HepG2 (cell line): ENCODE results near the gene DTX2. TPM values are rescaled to one million over a fixed set of nuclear protein-coding genes. Genes with fewer than 3 reads are reported as not detected.
"Not testable (repeated sequence)": the region's sequence is repeated elsewhere in the genome, so short reads cannot be mapped to it uniquely, and the experiment has no call there.

ENCODE experiments used
- ARID4A ChIP-seq: sonication (generic); formaldehyde crosslinking; IDR thresholded peaks from 2 replicates; pipeline ENCODE4 v1.5.0; 2020; ENCODE audit warnings: mild to moderate bottlenecking, missing genetic modification reagents, borderline replicate concordance
- ARID5B ChIP-seq: IDR thresholded peaks from 2 replicates; pipeline ENCODE4 v1.4.0; 2020; ENCODE audit warnings: mild to moderate bottlenecking, missing genetic modification reagents
- DMAP1 ChIP-seq: IDR thresholded peaks from 2 replicates; pipeline ENCODE4 v1.6.1; 2016
- HMGXB4 ChIP-seq, 2 experiments: sonication (generic) in 1 of 2; formaldehyde crosslinking in 1 of 2; IDR thresholded peaks; 2 replicates each; pipeline versions ENCODE4 v1.4.0 to v1.6.1; 2018 to 2020; ENCODE audit warnings: missing genetic modification reagents in 2 of 2, borderline replicate concordance in 1 of 2, low read depth in 1 of 2, mild to moderate bottlenecking in 1 of 2, missing biosample characterization in 1 of 2
- HNRNPLL ChIP-seq: fragments of 200-400 bp; formaldehyde crosslinking; IDR thresholded peaks from 2 replicates; pipeline ENCODE4 v1.6.1; 2017; ENCODE audit warnings: mild to moderate bottlenecking, low read depth, low read length; ENCODE audit not compliant: poor library complexity, severe bottlenecking
- KAT8 ChIP-seq: IDR thresholded peaks from 2 replicates; pipeline ENCODE4 v1.6.1; 2016; ENCODE audit warnings: missing genetic modification reagents, missing compliant biosample characterization
- MXI1 ChIP-seq: IDR thresholded peaks from 3 replicates; pipeline ENCODE4 v1.6.1; 2012; ENCODE audit warnings: low read depth, low read length, inconsistent platforms, borderline replicate concordance
- NR2C2 ChIP-seq: sonication (generic); formaldehyde crosslinking; IDR thresholded peaks from 2 replicates; pipeline ENCODE4 v1.4.0; 2020; ENCODE audit warnings: missing genetic modification reagents, mild to moderate bottlenecking, moderate library complexity, borderline replicate concordance
- PPARG ChIP-seq: conservative IDR thresholded peaks from 2 replicates; pipeline ENCODE4 v1.6.1; 2016; ENCODE audit warnings: missing biosample characterization, missing genetic modification reagents
- SP1 ChIP-seq, 2 experiments: fragments of 450-650 bp in 1 of 2; sonication (generic) in 1 of 2; formaldehyde crosslinking in 1 of 2; IDR thresholded peaks; 2 replicates each; pipeline versions ENCODE4 v1.4.0 to v1.6.1; 2016 to 2020; ENCODE audit warnings: missing genetic modification reagents in 1 of 2
- YEATS4 ChIP-seq: sonication (generic); formaldehyde crosslinking; IDR thresholded peaks from 2 replicates; pipeline ENCODE4 v1.4.0; 2020; ENCODE audit warnings: missing genetic modification reagents, borderline replicate concordance
- ZNF432 ChIP-seq: sonication (generic); formaldehyde crosslinking; IDR thresholded peaks from 2 replicates; pipeline ENCODE4 v1.5.0; 2020; ENCODE audit warnings: missing genetic modification reagents, mild to moderate bottlenecking, borderline replicate concordance
- ZNF501 ChIP-seq: sonication (generic); formaldehyde crosslinking; IDR thresholded peaks from 2 replicates; pipeline ENCODE4 v1.5.1; 2020; ENCODE audit warnings: mild to moderate bottlenecking, moderate library complexity, missing genetic modification reagents
- ZNF558 ChIP-seq: sonication (generic); formaldehyde crosslinking; IDR thresholded peaks from 2 replicates; pipeline ENCODE4 v1.9.0; 2022; ENCODE audit warnings: mild to moderate bottlenecking, missing genetic modification reagents, borderline replicate concordance
- polyA plus RNA-seq, 8 experiments: library from polyadenylated mRNA; depleted of rRNA in 3 of 8; stranded (reverse) in 7 of 8; unstranded in 1 of 8; fragments of >200 nt; fragmentation: Illumina TruSeq in 4 of 8; extraction: Trizol in 4 of 8; gene quantifications; 2 replicates each; pipeline versions ENCODE4 v1.2.1 to v1.2.3, GENCODE V29; 2011 to 2016; ENCODE audit warnings: low read depth in 4 of 8, missing spikeins in 1 of 8, mixed read lengths in 1 of 8; ENCODE audit not compliant: insufficient read depth in 1 of 8
- total RNA-seq, 5 experiments: library from RNA; depleted of rRNA; stranded (reverse); fragments of >200 nt; fragmentation: Illumina TruSeq; extraction: Trizol; gene quantifications; 2 replicates each; pipeline ENCODE4 v1.2.3, GENCODE V29; 2016; ENCODE audit warnings: low read depth in 1 of 5
- TF ChIP-seq, protein P1 (sequence below): sonication (generic); formaldehyde crosslinking; IDR thresholded peaks from 2 replicates; pipeline ENCODE4 v1.5.0; 2020; ENCODE audit warnings: mild to moderate bottlenecking, missing genetic modification reagents

Gene DTX2
- total and polyA plus RNA-seq, 2 of the 13 experiments (the other 11 are each of a cell fraction or from before 2014, with no cell fraction given) = 5.5 to 6.2 TPM

DNA sequence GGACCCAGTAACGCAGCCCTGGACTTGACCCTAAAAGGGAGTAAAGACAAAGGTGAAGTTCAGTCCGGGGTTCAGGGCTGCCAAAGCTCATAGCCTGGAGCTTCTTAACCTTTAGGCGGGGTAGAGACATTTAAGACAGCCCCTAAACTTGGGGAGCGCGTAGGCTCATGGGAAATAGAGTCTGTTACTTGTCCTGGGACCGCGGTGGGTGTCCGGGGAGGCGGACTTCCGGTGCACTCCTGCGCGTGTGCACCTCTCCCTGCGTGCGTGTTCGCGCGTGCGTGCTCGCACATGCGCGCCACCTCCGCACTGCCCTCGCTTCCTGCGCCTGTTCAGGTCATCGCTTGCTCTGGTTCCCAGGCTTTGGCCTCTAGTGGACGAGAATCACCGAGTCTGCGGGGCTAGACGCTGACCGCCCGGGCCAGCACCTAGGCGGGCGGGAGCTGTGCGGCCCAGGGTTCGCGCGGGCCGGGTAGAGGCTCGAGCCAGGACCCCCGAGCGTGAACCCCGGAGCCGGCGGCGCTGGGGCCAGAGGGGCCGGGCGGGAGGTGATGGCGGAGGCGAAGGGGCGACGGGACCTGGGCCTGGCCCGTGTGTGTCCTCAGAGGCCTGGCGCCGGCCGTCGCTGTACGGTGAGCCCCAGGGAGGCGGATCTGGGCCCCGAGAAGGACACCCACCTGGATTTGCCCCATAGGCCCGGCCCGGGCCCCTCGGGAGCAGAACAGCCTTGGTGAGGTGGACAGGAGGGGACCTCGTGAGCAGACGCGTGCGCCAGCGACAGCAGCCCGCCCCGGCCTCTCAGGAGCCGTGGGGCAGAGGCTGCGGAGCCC lies 87.7 kb downstream of the DTX2 start (continued):
- TF ChIP-seq ARID4A (CRISPR knock-in tag) (peak; percentile 89), ZNF558 (CRISPR knock-in tag) (peak; percentile 88; the same call in 1 of the 2 replicates), DMAP1 (CRISPR knock-in tag) (peak; percentile 89), ZNF501 (CRISPR knock-in tag) (peak; percentile 87), HMGXB4 (CRISPR knock-in tag; IDR thresholded peaks at IDR 0.05; ENCODE audit: borderline replicate concordance in 1 of 2, low read depth in 1 of 2) (peak; percentile 88 to 92), ARID5B (CRISPR knock-in tag) (peak; percentile 47), ZNF432 (CRISPR knock-in tag) (0 out of 2 replicates have a peak, but pooled peaks have one; percentile 81), SP1 (CRISPR knock-in tag; IDR thresholded peaks at IDR 0.05) (peak; percentile 38; the same call in 1 of the 2 replicates), YEATS4 (CRISPR knock-in tag) (peak; percentile 86; the same call in 1 of the 2 replicates), NR2C2 (peak; percentile 86), MXI1 (peak; percentile 55; the same call in 1 of the 3 replicates), PPARG (CRISPR knock-in tag) (peak; percentile 60; the same call in 1 of the 2 replicates), KAT8 (CRISPR knock-in tag) (peak; percentile 77), HNRNPLL (peak; percentile 89)
- TF ChIP-seq SP1 (IDR thresholded peaks at IDR 0.05) = not testable (repeated sequence)
- TF ChIP-seq, protein P1, sequence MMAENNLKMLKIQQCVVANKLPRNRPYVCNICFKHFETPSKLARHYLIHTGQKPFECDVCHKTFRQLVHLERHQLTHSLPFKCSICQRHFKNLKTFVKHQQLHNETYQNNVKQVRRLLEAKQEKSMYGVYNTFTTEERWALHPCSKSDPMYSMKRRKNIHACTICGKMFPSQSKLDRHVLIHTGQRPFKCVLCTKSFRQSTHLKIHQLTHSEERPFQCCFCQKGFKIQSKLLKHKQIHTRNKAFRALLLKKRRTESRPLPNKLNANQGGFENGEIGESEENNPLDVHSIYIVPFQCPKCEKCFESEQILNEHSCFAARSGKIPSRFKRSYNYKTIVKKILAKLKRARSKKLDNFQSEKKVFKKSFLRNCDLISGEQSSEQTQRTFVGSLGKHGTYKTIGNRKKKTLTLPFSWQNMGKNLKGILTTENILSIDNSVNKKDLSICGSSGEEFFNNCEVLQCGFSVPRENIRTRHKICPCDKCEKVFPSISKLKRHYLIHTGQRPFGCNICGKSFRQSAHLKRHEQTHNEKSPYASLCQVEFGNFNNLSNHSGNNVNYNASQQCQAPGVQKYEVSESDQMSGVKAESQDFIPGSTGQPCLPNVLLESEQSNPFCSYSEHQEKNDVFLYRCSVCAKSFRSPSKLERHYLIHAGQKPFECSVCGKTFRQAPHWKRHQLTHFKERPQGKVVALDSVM (CRISPR knock-in tag) = peak; percentile 45; the same call in 1 of the 2 replicates
